ENCODE measurements around the gene RYR1.
A peak's percentile ranks its signal among the peaks of the same experiment; 100 is the strongest.
"Not testable (repeated sequence)": the region's sequence is repeated elsewhere in the genome, so short reads cannot be mapped to it uniquely, and the experiment has no call there.

Gene RYR1

DNA sequence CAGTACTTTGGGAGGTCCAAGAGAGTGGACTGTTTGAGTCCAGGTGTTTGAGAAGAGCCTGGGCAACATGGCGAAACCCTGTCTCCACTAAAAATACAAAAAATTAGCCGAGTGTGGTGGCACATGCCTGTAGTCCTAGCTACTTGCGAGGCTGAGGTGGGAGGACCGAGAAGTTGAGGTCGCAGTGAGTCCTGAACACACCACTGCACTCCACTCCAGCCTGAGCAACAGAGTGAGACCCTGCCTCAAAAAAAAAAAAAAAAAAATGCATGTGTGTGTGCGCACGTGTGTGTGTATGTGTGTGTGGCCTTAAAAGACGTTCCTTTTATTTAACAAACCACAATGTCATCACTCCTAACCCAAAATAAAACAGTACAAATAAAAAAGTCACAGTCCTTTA lies 121.7 kb downstream of the RYR1 start:
- H3K27me3 ChIP-seq (ENCODE audit: control insufficient read depth in 2 of 2, insufficient read depth in 2 of 2, low read length in 2 of 2): peaks cover 0 to 4% of the 10 kb centered on the region in 2 donors
- no peak overlapping the region for H3K9ac ChIP-seq (ENCODE audit: low read depth in 1 of 2, low read length in 2 of 2)
- no peak overlapping the region for H3K27ac ChIP-seq (ENCODE audit: low read depth in 2 of 2, low read length in 2 of 2)
- H3K9me3 ChIP-seq (ENCODE audit: control insufficient read depth in 2 of 2, low read length in 2 of 2): no peaks in the 10 kb centered on the region
- no peaks in the 10 kb centered on the region for H3K36me3 ChIP-seq (ENCODE audit: control insufficient read depth in 2 of 2, insufficient read depth in 2 of 2, low read length in 2 of 2)
- peaks cover 0 to 2% of the 10 kb centered on the region in 2 donors for H3K4me1 ChIP-seq (ENCODE audit: control insufficient read depth in 2 of 2, insufficient read depth in 2 of 2, low read length in 2 of 2)
- H3K4me3 ChIP-seq (ENCODE audit: low read length in 2 of 2): no peak overlapping the region

DNA sequence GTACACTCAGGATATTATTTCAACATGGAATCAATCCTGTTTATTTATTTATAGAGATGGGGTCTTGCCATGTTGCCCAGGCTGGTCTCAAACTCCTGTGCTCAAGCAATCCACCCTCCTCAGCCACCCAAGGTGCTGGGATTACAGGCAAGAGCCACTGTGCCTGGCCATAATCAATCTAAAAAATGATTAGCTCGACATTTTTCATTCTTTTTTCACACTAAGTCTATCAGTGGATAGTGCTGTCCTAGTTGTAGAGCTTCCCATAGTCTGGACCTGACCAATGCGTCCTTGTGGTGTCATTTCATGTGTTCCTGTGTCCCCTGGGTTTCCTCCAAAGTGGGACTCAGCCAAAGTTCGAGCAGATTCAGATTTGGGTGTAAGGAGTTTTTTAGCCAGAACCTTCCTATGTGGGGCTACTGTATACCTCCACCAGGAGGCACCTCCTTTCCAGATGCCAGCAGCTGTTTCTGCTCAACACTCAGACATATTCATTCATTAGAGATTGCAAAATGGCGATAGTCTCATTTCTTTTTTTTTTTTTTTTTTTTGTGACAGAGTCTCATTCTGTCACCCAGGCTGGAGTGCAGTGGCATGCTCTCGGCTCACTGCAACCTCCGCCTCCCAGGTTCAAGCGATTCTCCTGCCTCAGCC lies 123.2 kb downstream of the RYR1 start:
- H3K9ac ChIP-seq (ENCODE audit: low read depth in 1 of 2, low read length in 2 of 2): no peak overlapping the region
- H3K36me3 ChIP-seq (ENCODE audit: control insufficient read depth in 2 of 2, insufficient read depth in 2 of 2, low read length in 2 of 2): no peaks in the 10 kb centered on the region
- H3K27me3 ChIP-seq (ENCODE audit: control insufficient read depth in 2 of 2, insufficient read depth in 2 of 2, low read length in 2 of 2): peaks cover 0 to under 1% of the 10 kb centered on the region in 2 donors
- no peak overlapping the region for H3K4me3 ChIP-seq (ENCODE audit: low read length in 2 of 2)
- H3K9me3 ChIP-seq (ENCODE audit: control insufficient read depth in 2 of 2, low read length in 2 of 2): no peaks in the 10 kb centered on the region
- H3K4me1 ChIP-seq (ENCODE audit: control insufficient read depth in 2 of 2, insufficient read depth in 2 of 2, low read length in 2 of 2): peaks cover 0 to 2% of the 10 kb centered on the region in 2 donors
- no peak overlapping the region for H3K27ac ChIP-seq (ENCODE audit: low read depth in 2 of 2, low read length in 2 of 2)

DNA sequence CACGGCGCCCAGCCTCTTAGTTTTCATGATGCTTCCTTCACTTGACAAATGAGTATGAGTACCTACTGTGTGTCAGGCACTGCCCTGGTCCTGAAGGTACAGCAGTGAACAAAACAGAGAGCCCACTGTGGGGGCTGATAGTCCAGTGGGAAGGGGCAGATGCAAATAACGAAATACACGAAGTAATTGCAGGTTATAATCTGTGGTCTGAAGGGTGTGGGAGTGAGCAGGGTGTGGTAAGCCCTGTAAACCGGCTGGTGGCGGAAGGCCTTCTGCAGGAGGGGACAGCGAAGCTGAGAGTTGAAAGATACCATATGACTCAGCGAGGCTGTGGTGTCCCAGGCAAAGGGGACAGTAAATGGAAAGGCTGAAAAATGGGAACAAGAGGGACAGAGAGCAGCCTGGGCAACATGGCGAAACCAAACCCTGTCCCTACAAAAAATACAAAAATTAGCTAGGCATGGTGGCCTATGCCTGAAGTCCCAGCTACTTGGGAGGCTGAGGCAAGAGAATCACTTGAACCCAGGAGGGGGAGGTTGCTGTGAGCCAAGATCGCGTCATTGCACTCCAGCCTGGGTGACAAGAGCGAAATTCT lies 123.8 kb downstream of the RYR1 start:
- no peak overlapping the region for H3K27ac ChIP-seq (ENCODE audit: low read depth in 2 of 2, low read length in 2 of 2)
- peaks cover 0 to 2% of the 10 kb centered on the region in 2 donors for H3K4me1 ChIP-seq (ENCODE audit: control insufficient read depth in 2 of 2, insufficient read depth in 2 of 2, low read length in 2 of 2)
- peaks cover 0 to 2% of the 10 kb centered on the region in 2 donors for H3K27me3 ChIP-seq (ENCODE audit: control insufficient read depth in 2 of 2, insufficient read depth in 2 of 2, low read length in 2 of 2)
- no peaks in the 10 kb centered on the region for H3K36me3 ChIP-seq (ENCODE audit: control insufficient read depth in 2 of 2, insufficient read depth in 2 of 2, low read length in 2 of 2)
- H3K9ac ChIP-seq (ENCODE audit: low read depth in 1 of 2, low read length in 2 of 2): no peak overlapping the region
- H3K9me3 ChIP-seq (ENCODE audit: control insufficient read depth in 2 of 2, low read length in 2 of 2): no peaks in the 10 kb centered on the region
- no peak overlapping the region for H3K4me3 ChIP-seq (ENCODE audit: low read length in 2 of 2)

- not testable (repeated sequence) for H3K4me3 ChIP-seq (ENCODE audit: low read length in 2 of 2); H3K9ac ChIP-seq (ENCODE audit: low read depth in 1 of 2, low read length in 2 of 2); H3K27ac ChIP-seq (ENCODE audit: low read depth in 2 of 2, low read length in 2 of 2); H3K36me3 ChIP-seq (ENCODE audit: control insufficient read depth in 2 of 2, insufficient read depth in 2 of 2, low read length in 2 of 2); H3K27me3 ChIP-seq (ENCODE audit: control insufficient read depth in 2 of 2, insufficient read depth in 2 of 2, low read length in 2 of 2); H3K4me1 ChIP-seq (ENCODE audit: control insufficient read depth in 2 of 2, insufficient read depth in 2 of 2, low read length in 2 of 2); H3K9me3 ChIP-seq (ENCODE audit: control insufficient read depth in 2 of 2, low read length in 2 of 2)
Measured at GRCh38 chr19:38558933-38559332, 125.4 kb downstream of the RYR1 start.

DNA sequence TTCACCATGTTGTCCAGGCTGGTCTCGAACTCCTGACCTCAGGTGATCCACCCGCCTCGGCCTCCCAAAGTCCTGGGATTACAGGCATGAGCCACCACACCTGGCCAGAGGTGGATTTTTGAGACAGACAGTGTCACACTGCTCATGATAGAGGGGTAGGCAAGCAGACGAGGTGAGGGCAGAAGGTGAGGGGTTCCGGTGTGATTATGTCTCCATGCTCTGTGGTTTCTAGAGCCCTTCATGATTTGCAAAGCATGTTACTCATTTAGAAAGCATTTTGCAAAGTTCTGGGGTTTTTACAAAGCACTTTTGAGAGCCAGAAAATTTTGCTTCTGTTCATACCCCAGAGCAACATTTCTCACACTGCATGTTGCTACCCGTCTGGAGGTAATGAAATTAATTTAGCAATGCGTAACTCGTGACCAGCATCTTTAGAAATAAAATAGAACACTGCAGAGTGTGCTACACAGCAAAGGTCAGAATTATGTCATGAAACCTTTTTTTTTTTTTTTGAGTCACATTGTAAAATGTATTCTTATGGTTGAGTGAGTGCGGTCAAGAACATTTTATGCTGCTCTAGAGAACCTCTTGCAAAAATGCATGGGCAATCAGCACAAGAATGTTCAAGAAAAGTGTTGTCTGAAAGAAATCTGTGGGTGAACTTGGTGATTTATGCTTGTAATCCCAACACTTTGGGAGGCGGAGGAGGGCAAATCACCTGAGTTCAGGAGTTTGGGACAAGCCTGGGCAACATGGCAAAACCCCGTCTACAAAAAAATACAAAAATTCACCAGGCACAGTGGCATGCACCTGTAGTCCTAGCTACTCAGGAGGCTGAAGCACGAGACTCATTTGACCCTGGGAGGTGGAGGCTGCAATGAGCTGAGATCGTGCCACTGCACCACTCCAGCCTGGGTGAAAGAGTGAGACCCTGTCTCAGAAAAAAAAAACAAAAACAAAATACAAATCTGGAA lies 126.2 kb downstream of the RYR1 start:
- Histone ChIP-seq H3K27ac (ENCODE audit: low read depth in 2 of 2, low read length in 2 of 2) (no peak overlapping the region), H3K9ac (ENCODE audit: low read depth in 1 of 2, low read length in 2 of 2) (no peak overlapping the region), H3K27me3 (ENCODE audit: control insufficient read depth in 2 of 2, insufficient read depth in 2 of 2, low read length in 2 of 2) (peaks cover 6 to 8% of the 10 kb centered on the region in 2 donors), H3K9me3 (ENCODE audit: control insufficient read depth in 2 of 2, low read length in 2 of 2) (no peaks in the 10 kb centered on the region), H3K4me1 (ENCODE audit: control insufficient read depth in 2 of 2, insufficient read depth in 2 of 2, low read length in 2 of 2) (peaks cover 0 to 2% of the 10 kb centered on the region in 2 donors), H3K4me3 (ENCODE audit: low read length in 2 of 2) (peak overlapping the region in 1 of 2 donors; percentile 13), H3K36me3 (ENCODE audit: control insufficient read depth in 2 of 2, insufficient read depth in 2 of 2, low read length in 2 of 2) (no peaks in the 10 kb centered on the region)

DNA sequence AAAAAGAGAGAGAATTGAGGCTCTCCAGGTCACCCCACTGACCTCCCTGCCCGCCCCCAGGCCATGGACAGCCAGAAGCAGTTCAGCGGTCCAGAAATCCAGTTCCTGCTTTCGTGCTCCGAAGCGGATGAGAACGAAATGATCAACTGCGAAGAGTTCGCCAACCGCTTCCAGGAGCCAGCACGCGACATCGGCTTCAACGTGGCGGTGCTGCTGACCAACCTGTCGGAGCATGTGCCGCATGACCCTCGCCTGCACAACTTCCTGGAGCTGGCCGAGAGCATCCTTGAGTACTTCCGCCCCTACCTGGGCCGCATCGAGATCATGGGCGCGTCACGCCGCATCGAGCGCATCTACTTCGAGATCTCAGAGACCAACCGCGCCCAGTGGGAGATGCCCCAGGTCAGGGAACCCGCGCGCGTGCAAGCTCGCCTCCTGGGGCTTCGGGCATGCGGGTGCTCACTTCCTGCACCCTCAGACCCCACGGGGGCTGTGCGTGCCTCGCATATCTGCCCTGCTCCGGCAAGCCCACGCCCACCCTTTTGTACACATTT lies 127.6 kb downstream of the RYR1 start:
- Histone ChIP-seq H3K4me3 (ENCODE audit: low read length in 2 of 2) (no peak overlapping the region), H3K27ac (ENCODE audit: low read depth in 2 of 2, low read length in 2 of 2) (no peak overlapping the region), H3K36me3 (ENCODE audit: control insufficient read depth in 2 of 2, insufficient read depth in 2 of 2, low read length in 2 of 2) (no peaks in the 10 kb centered on the region), H3K27me3 (ENCODE audit: control insufficient read depth in 2 of 2, insufficient read depth in 2 of 2, low read length in 2 of 2) (peaks cover 8 to 11% of the 10 kb centered on the region in 2 donors), H3K9me3 (ENCODE audit: control insufficient read depth in 2 of 2, low read length in 2 of 2) (no peaks in the 10 kb centered on the region), H3K9ac (ENCODE audit: low read depth in 1 of 2, low read length in 2 of 2) (no peak overlapping the region), H3K4me1 (ENCODE audit: control insufficient read depth in 2 of 2, insufficient read depth in 2 of 2, low read length in 2 of 2) (peaks cover 0 to 2% of the 10 kb centered on the region in 2 donors)

GRCh38 chr19:38561658-38562057 lies 128.2 kb downstream of the RYR1 start:
- no peaks in the 10 kb centered on the region for H3K36me3 ChIP-seq (ENCODE audit: control insufficient read depth in 2 of 2, insufficient read depth in 2 of 2, low read length in 2 of 2)
- no peak overlapping the region for H3K4me3 ChIP-seq (ENCODE audit: low read length in 2 of 2)
- peaks cover 0 to 2% of the 10 kb centered on the region in 2 donors for H3K4me1 ChIP-seq (ENCODE audit: control insufficient read depth in 2 of 2, insufficient read depth in 2 of 2, low read length in 2 of 2)
- peaks cover 8 to 11% of the 10 kb centered on the region in 2 donors for H3K27me3 ChIP-seq (ENCODE audit: control insufficient read depth in 2 of 2, insufficient read depth in 2 of 2, low read length in 2 of 2)
- no peak overlapping the region for H3K27ac ChIP-seq (ENCODE audit: low read depth in 2 of 2, low read length in 2 of 2)
- no peak overlapping the region for H3K9ac ChIP-seq (ENCODE audit: low read depth in 1 of 2, low read length in 2 of 2)
- H3K9me3 ChIP-seq (ENCODE audit: control insufficient read depth in 2 of 2, low read length in 2 of 2): no peaks in the 10 kb centered on the region

DNA sequence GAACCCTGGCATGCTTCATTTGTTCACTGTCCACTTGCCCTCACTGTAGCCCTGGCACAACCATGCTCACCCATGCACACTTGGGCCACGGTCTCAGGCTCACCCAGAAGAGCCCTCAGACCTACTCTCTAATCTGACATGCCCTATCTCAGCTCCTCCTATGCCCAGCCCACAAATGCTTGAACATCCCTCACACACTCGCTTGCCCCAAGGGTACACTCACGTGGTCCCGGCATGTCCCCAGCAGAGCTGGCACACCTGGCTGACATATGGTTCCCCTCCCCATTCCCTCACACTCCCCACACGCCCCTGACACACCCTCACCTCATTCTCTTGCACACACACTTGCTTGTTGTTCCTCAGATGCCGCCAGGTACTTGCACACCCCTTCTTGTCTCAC lies 128.6 kb downstream of the RYR1 start:
- Histone ChIP-seq H3K36me3 (ENCODE audit: control insufficient read depth in 2 of 2, insufficient read depth in 2 of 2, low read length in 2 of 2) (no peaks in the 10 kb centered on the region), H3K4me1 (ENCODE audit: control insufficient read depth in 2 of 2, insufficient read depth in 2 of 2, low read length in 2 of 2) (peaks cover 0 to 2% of the 10 kb centered on the region in 2 donors), H3K4me3 (ENCODE audit: low read length in 2 of 2) (no peak overlapping the region), H3K27me3 (ENCODE audit: control insufficient read depth in 2 of 2, insufficient read depth in 2 of 2, low read length in 2 of 2) (peaks cover 8 to 11% of the 10 kb centered on the region in 2 donors), H3K27ac (ENCODE audit: low read depth in 2 of 2, low read length in 2 of 2) (no peak overlapping the region), H3K9ac (ENCODE audit: low read depth in 1 of 2, low read length in 2 of 2) (no peak overlapping the region), H3K9me3 (ENCODE audit: control insufficient read depth in 2 of 2, low read length in 2 of 2) (no peaks in the 10 kb centered on the region)

DNA sequence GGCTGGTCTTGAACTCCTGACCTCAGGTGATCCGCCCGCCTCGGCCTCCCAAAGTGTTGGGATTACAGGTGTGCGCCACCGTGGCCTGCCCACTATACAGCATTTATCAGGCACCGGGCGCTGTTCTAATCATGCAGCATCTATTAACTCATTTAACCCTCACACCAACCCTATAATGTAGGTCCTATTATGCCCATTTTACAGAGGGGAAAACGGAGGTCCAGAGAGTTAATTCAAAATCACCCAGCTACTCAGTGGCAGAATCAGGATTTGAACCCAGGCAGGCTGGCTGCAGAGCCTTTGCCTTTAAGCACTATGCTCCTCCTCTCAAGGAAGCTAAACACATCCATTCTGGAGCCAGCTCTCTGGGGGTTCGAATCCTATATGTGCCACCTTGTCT lies 130.0 kb downstream of the RYR1 start:
- no peaks in the 10 kb centered on the region for H3K9me3 ChIP-seq (ENCODE audit: control insufficient read depth in 2 of 2, low read length in 2 of 2)
- H3K4me3 ChIP-seq (ENCODE audit: low read length in 2 of 2): no peak overlapping the region
- H3K9ac ChIP-seq (ENCODE audit: low read depth in 1 of 2, low read length in 2 of 2): no peak overlapping the region
- no peaks in the 10 kb centered on the region for H3K4me1 ChIP-seq (ENCODE audit: control insufficient read depth in 2 of 2, insufficient read depth in 2 of 2, low read length in 2 of 2)
- no peaks in the 10 kb centered on the region for H3K36me3 ChIP-seq (ENCODE audit: control insufficient read depth in 2 of 2, insufficient read depth in 2 of 2, low read length in 2 of 2)
- peaks cover 8 to 11% of the 10 kb centered on the region in 2 donors for H3K27me3 ChIP-seq (ENCODE audit: control insufficient read depth in 2 of 2, insufficient read depth in 2 of 2, low read length in 2 of 2)
- H3K27ac ChIP-seq (ENCODE audit: low read depth in 2 of 2, low read length in 2 of 2): no peak overlapping the region
